Measurements from ENCODE around the gene TTLL10.

GRCh38 chr1:1164701-1165451 is 8.8 kb upstream of the TTLL10 start:
- TF ChIP-seq TEAD4 (IDR thresholded peaks at IDR 0.05; ENCODE audit: low read depth, low read length) (peak; percentile 54; the same call in 1 of the 2 replicates), EZH2 (IDR thresholded peaks at IDR 0.05; ENCODE audit: low read depth, low read length, severe bottlenecking) (no peak), PHF8 (conservative IDR thresholded peaks at IDR 0.05; ENCODE audit: low read depth, low read length) (no peak), HDAC6 (IDR thresholded peaks at IDR 0.05; ENCODE audit: low read depth, low read length) (no peak), POLR2AphosphoS5 (IDR thresholded peaks at IDR 0.05; ENCODE audit: low read depth, low read length) (no peak), YY1 (IDR thresholded peaks at IDR 0.05; ENCODE audit: low read depth, low read length) (no peak), POLR2A (IDR thresholded peaks at IDR 0.05; ENCODE audit: control extremely low read depth in 1 of 2, low read depth in 2 of 2, low read length in 2 of 2) (no peak), JUN (IDR thresholded peaks at IDR 0.05; ENCODE audit: low read depth, low read length) (no peak), TAF1 (IDR thresholded peaks at IDR 0.05; ENCODE audit: low read depth, low read length) (no peak), FOSL1 (IDR thresholded peaks at IDR 0.05; ENCODE audit: insufficient read depth, low read depth, low read length) (no peak), CREB1 (IDR thresholded peaks at IDR 0.05) (no peak)
- TF ChIP-seq, protein P1, sequence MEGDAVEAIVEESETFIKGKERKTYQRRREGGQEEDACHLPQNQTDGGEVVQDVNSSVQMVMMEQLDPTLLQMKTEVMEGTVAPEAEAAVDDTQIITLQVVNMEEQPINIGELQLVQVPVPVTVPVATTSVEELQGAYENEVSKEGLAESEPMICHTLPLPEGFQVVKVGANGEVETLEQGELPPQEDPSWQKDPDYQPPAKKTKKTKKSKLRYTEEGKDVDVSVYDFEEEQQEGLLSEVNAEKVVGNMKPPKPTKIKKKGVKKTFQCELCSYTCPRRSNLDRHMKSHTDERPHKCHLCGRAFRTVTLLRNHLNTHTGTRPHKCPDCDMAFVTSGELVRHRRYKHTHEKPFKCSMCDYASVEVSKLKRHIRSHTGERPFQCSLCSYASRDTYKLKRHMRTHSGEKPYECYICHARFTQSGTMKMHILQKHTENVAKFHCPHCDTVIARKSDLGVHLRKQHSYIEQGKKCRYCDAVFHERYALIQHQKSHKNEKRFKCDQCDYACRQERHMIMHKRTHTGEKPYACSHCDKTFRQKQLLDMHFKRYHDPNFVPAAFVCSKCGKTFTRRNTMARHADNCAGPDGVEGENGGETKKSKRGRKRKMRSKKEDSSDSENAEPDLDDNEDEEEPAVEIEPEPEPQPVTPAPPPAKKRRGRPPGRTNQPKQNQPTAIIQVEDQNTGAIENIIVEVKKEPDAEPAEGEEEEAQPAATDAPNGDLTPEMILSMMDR (IDR thresholded peaks at IDR 0.05; ENCODE audit: control extremely low read depth in 1 of 3, insufficient read depth in 1 of 3, low read depth in 1 of 3, low read length in 3 of 3): no peak

All from H1 (cell line).